ENCODE results near the gene DDX10. TPM values are rescaled to one million over a fixed set of nuclear protein-coding genes. Genes with fewer than 3 reads are reported as not detected.

DDX10 gene
- total RNA-seq, 2 donors from 2014 or later = 8.0 to 28.2 TPM

- H3K27ac ChIP-seq = no peak overlapping the region
These were observed 139.6 kb downstream of the DDX10 start for GRCh38 chr11:108804511-108804910.

DNA sequence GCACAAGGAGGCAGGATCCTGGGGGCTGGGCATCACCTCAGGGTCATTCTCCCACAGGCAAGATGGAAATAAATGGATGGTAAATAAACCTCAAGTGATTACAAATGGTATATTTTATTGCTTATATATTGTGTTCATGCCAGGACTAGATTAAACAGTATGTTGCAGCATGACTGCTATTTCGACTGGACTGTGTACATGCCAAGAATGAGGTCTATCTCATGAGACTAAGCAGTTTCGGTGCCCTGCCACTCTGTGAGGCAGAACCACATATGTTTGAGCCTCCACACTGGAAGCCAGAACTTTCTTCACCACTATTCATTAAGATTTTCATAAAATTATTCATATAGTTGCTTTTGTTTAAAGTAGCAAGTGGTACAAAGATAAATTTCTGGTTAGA is 140.2 kb downstream of the DDX10 start:
- Histone ChIP-seq H3K36me3 (no peaks in the 10 kb centered on the region), H3K9me3 (no peaks in the 10 kb centered on the region), H3K4me3 (no peak overlapping the region), H3K27me3 (replicated peaks; ENCODE audit: insufficient read depth) (no peaks in the 10 kb centered on the region), H3K4me1 (ENCODE audit: control insufficient read depth in 1 of 2, low read depth in 2 of 2) (peaks cover 4 to 23% of the 10 kb centered on the region in 2 donors), H3K27ac (no peak overlapping the region)
- ATAC-seq (ENCODE audit: insufficient number of reproducible peaks, low FRiP score, low read depth) (no peak), DNase-seq (ENCODE audit: low spot score) (no peak)
- TF ChIP-seq, protein P1, sequence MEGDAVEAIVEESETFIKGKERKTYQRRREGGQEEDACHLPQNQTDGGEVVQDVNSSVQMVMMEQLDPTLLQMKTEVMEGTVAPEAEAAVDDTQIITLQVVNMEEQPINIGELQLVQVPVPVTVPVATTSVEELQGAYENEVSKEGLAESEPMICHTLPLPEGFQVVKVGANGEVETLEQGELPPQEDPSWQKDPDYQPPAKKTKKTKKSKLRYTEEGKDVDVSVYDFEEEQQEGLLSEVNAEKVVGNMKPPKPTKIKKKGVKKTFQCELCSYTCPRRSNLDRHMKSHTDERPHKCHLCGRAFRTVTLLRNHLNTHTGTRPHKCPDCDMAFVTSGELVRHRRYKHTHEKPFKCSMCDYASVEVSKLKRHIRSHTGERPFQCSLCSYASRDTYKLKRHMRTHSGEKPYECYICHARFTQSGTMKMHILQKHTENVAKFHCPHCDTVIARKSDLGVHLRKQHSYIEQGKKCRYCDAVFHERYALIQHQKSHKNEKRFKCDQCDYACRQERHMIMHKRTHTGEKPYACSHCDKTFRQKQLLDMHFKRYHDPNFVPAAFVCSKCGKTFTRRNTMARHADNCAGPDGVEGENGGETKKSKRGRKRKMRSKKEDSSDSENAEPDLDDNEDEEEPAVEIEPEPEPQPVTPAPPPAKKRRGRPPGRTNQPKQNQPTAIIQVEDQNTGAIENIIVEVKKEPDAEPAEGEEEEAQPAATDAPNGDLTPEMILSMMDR (IDR thresholded peaks at IDR 0.05) = no peak

More at GRCh38 chr11:108804511-108804910, 139.6 kb downstream of the DDX10 start:
- Histone ChIP-seq H3K9me3 (no peaks in the 10 kb centered on the region), H3K4me3 (no peak overlapping the region), H3K36me3 (no peaks in the 10 kb centered on the region), H3K27me3 (replicated peaks; ENCODE audit: insufficient read depth) (no peaks in the 10 kb centered on the region), H3K4me1 (ENCODE audit: control insufficient read depth in 1 of 2, low read depth in 2 of 2) (peaks cover 4 to 23% of the 10 kb centered on the region in 2 donors)
- TF ChIP-seq, protein P1 (IDR thresholded peaks at IDR 0.05) = no peak
- ATAC-seq (ENCODE audit: insufficient number of reproducible peaks, low FRiP score, low read depth) = no peak
- DNase-seq (ENCODE audit: low spot score) = no peak

DNA sequence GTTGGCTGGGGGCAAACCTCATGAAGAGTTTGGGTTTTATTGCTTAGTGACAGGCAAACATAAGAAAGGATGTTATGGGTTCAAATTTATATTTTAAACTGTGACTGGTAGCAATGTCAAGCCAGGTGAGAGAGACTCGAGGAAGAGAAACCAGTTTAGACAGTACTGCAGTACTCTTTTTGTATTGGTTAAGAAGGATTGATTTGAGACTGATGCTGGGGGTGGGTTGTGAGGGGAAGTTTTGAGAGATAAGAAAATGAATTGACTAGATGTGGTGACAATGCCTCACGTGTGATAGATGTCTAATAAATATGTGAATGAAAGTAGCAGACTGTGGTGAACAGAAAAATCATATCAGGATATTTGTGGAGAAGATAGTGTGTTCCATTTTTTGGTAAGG is 142.4 kb downstream of the DDX10 start:
- DNase-seq (ENCODE audit: low spot score) (no peak), ATAC-seq (ENCODE audit: insufficient number of reproducible peaks, low FRiP score, low read depth) (no peak)
- H3K27me3 ChIP-seq (replicated peaks; ENCODE audit: insufficient read depth) = no peaks in the 10 kb centered on the region
- no peaks in the 10 kb centered on the region for H3K36me3 ChIP-seq
- no peak overlapping the region for H3K27ac ChIP-seq
- TF ChIP-seq, protein P1 (IDR thresholded peaks at IDR 0.05) = no peak
- no peak overlapping the region for H3K4me3 ChIP-seq
- H3K4me1 ChIP-seq (ENCODE audit: control insufficient read depth in 1 of 2, low read depth in 2 of 2) = peaks cover 4 to 23% of the 10 kb centered on the region in 2 donors
- H3K9me3 ChIP-seq = no peaks in the 10 kb centered on the region

DNA sequence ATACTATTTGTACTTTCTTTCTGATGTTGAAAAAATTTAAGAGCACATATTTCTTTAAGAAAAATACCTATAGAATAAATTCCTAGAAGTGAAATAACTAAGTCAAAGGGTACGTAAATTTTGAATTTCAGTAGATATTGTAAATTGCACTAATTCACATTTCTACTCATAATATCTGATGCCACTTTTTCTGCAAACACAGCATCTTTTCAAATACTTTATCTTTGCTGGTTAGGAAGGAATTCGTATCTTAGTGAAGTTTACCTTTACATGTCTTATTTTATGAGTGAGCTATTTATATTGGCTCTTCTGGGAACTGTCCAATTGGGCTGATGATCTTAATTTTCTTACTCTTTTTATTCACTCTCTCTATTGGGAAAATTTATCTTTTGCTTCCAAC is 148.2 kb downstream of the DDX10 start:
- Histone ChIP-seq H3K9me3 (no peaks in the 10 kb centered on the region), H3K4me3 (no peak overlapping the region), H3K4me1 (ENCODE audit: control insufficient read depth in 1 of 2, low read depth in 2 of 2) (no peaks in the 10 kb centered on the region), H3K27me3 (replicated peaks; ENCODE audit: insufficient read depth) (no peaks in the 10 kb centered on the region), H3K27ac (no peak overlapping the region), H3K36me3 (no peaks in the 10 kb centered on the region)
- TF ChIP-seq, protein P1 (IDR thresholded peaks at IDR 0.05) = no peak
- DNase-seq (ENCODE audit: low spot score) (no peak), ATAC-seq (ENCODE audit: insufficient number of reproducible peaks, low FRiP score, low read depth) (no peak)

- Histone ChIP-seq H3K4me3 (no peak overlapping the region), H3K9me3 (no peaks in the 10 kb centered on the region), H3K4me1 (ENCODE audit: control insufficient read depth in 1 of 2, low read depth in 2 of 2) (no peaks in the 10 kb centered on the region), H3K27ac (no peak overlapping the region), H3K36me3 (no peaks in the 10 kb centered on the region), H3K27me3 (replicated peaks; ENCODE audit: insufficient read depth) (no peaks in the 10 kb centered on the region)
- no peak for ATAC-seq (ENCODE audit: insufficient number of reproducible peaks, low FRiP score, low read depth)
- no peak for DNase-seq (ENCODE audit: low spot score)
- TF ChIP-seq, protein P1 (IDR thresholded peaks at IDR 0.05) = no peak
These were observed 153.1 kb downstream of the DDX10 start for GRCh38 chr11:108817976-108818375.
